ENCODE data around the gene MYO9A.

DNA sequence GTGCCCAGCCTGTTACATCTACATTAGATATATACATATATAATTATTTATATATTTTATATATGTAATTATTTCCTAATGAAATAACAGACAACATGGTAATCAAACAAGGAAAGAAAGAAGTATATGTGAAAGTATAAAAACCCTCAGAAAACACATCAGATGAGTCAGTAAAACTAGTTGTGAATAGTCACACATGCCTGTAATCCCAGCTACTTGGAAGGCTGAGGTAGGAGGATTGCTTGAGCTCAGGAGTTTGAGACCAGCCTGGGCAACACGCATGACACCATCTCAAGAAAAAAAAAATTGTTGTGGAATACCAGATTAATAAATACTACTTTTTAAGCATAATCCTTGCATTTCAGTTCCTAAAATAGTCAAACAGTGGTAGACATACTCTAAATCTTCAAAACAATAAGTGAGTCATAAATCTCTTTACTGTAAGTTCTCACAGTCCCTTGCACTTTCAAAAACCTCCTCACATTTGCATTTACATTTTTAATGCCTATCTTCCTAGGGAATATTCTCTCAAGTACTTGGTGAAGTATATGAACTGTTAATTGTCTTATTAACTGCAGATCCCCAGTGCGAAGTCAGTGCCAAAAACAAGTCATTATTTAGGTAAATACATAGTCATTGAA, 106.5 kb downstream of the MYO9A start:
- TF ChIP-seq, protein P1, sequence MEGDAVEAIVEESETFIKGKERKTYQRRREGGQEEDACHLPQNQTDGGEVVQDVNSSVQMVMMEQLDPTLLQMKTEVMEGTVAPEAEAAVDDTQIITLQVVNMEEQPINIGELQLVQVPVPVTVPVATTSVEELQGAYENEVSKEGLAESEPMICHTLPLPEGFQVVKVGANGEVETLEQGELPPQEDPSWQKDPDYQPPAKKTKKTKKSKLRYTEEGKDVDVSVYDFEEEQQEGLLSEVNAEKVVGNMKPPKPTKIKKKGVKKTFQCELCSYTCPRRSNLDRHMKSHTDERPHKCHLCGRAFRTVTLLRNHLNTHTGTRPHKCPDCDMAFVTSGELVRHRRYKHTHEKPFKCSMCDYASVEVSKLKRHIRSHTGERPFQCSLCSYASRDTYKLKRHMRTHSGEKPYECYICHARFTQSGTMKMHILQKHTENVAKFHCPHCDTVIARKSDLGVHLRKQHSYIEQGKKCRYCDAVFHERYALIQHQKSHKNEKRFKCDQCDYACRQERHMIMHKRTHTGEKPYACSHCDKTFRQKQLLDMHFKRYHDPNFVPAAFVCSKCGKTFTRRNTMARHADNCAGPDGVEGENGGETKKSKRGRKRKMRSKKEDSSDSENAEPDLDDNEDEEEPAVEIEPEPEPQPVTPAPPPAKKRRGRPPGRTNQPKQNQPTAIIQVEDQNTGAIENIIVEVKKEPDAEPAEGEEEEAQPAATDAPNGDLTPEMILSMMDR (IDR thresholded peaks at IDR 0.05) = no peak
- TF ChIP-seq POLR2AphosphoS5 (IDR thresholded peaks at IDR 0.05; ENCODE audit: low read depth, low read length) = no peak
- no peak for TF ChIP-seq SIN3A (IDR thresholded peaks at IDR 0.05; ENCODE audit: borderline replicate concordance, insufficient read depth, low read depth, low read length)
- TF ChIP-seq, protein P2, sequence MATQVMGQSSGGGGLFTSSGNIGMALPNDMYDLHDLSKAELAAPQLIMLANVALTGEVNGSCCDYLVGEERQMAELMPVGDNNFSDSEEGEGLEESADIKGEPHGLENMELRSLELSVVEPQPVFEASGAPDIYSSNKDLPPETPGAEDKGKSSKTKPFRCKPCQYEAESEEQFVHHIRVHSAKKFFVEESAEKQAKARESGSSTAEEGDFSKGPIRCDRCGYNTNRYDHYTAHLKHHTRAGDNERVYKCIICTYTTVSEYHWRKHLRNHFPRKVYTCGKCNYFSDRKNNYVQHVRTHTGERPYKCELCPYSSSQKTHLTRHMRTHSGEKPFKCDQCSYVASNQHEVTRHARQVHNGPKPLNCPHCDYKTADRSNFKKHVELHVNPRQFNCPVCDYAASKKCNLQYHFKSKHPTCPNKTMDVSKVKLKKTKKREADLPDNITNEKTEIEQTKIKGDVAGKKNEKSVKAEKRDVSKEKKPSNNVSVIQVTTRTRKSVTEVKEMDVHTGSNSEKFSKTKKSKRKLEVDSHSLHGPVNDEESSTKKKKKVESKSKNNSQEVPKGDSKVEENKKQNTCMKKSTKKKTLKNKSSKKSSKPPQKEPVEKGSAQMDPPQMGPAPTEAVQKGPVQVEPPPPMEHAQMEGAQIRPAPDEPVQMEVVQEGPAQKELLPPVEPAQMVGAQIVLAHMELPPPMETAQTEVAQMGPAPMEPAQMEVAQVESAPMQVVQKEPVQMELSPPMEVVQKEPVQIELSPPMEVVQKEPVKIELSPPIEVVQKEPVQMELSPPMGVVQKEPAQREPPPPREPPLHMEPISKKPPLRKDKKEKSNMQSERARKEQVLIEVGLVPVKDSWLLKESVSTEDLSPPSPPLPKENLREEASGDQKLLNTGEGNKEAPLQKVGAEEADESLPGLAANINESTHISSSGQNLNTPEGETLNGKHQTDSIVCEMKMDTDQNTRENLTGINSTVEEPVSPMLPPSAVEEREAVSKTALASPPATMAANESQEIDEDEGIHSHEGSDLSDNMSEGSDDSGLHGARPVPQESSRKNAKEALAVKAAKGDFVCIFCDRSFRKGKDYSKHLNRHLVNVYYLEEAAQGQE (IDR thresholded peaks at IDR 0.05; ENCODE audit: insufficient read depth in 1 of 2, low read depth in 2 of 2, low read length in 1 of 2) = no peak

All from Panc1 (cell line).